HepG2 (cell line): ENCODE results near the gene RAD9A. TPM values are rescaled to one million over a fixed set of nuclear protein-coding genes. Genes with fewer than 3 reads are reported as not detected.

ENCODE experiments used
- ADNP ChIP-seq: sonication (generic); formaldehyde crosslinking; IDR thresholded peaks from 2 replicates; pipeline ENCODE4 v1.4.0; 2020; ENCODE audit warnings: missing genetic modification reagents
- ASH2L ChIP-seq: fragments of 300-600, 200-600 bp; sonication (generic); IDR thresholded peaks from 2 replicates; pipeline ENCODE4 v1.7.0; 2017; ENCODE audit warnings: low read depth, mild to moderate bottlenecking, moderate library complexity, mixed read lengths, low read length; ENCODE audit not compliant: insufficient read length
- ATRX ChIP-seq: sonication (generic); formaldehyde crosslinking; IDR thresholded peaks from 2 replicates; pipeline ENCODE4 v1.4.0; 2020; ENCODE audit warnings: missing genetic modification reagents, borderline replicate concordance
- ELF3 ChIP-seq: IDR thresholded peaks from 2 replicates; pipeline ENCODE4 v1.6.1; 2016; ENCODE audit warnings: missing genetic modification reagents, missing compliant biosample characterization
- HNF4A ChIP-seq: sonication (generic); formaldehyde crosslinking; IDR thresholded peaks from 2 replicates; pipeline ENCODE4 v1.4.0; 2020; ENCODE audit warnings: missing genetic modification reagents
- LCORL ChIP-seq, 2 experiments: fragments of 450-650 bp in 1 of 2; sonication (generic) in 1 of 2; formaldehyde crosslinking in 1 of 2; IDR thresholded peaks; 2 replicates each; pipeline versions ENCODE4 v1.5.0 to v1.6.1; 2017 to 2020; ENCODE audit warnings: antibody characterized with exemption in 1 of 2, missing genetic modification reagents in 1 of 2
- MNT ChIP-seq: fragments of 450-650 bp; IDR thresholded peaks from 2 replicates; pipeline ENCODE4 v1.6.1; 2016
- MZF1 ChIP-seq: sonication (generic); formaldehyde crosslinking; IDR thresholded peaks from 2 replicates; pipeline ENCODE4 v1.8.1; 2023; ENCODE audit warnings: mild to moderate bottlenecking, missing genetic modification reagents, borderline replicate concordance
- POLR2AphosphoS5 ChIP-seq: IDR thresholded peaks from 2 replicates; pipeline ENCODE4 v1.6.1; 2012; ENCODE audit warnings: low read depth, low read length
- PRDM10 ChIP-seq: sonication (generic); formaldehyde crosslinking; IDR thresholded peaks from 2 replicates; pipeline ENCODE4 v1.4.0; 2020; ENCODE audit warnings: low read depth, missing genetic modification reagents
- RARA ChIP-seq: IDR thresholded peaks from 2 replicates; pipeline ENCODE4 v1.6.1; 2016; ENCODE audit warnings: missing genetic modification reagents, missing compliant biosample characterization
- SAFB2 ChIP-seq: sonication (generic); formaldehyde crosslinking; IDR thresholded peaks from 2 replicates; pipeline ENCODE4 v1.5.1; 2020; ENCODE audit warnings: missing genetic modification reagents, low read depth, mild to moderate bottlenecking, borderline replicate concordance
- SALL1 ChIP-seq: sonication (generic); formaldehyde crosslinking; IDR thresholded peaks from 2 replicates; pipeline ENCODE4 v1.8.0; 2022; ENCODE audit warnings: mild to moderate bottlenecking, missing genetic modification reagents
- SKI ChIP-seq: fragments of 450-650 bp; IDR thresholded peaks from one replicate; pipeline ENCODE4 v1.6.1; 2018; ENCODE audit warnings: mild to moderate bottlenecking; ENCODE audit not compliant: partially characterized antibody
- TAF1 ChIP-seq: sonication (generic); formaldehyde crosslinking; IDR thresholded peaks from 2 replicates; pipeline ENCODE4 v1.4.0; 2020; ENCODE audit warnings: missing genetic modification reagents
- TEAD3 ChIP-seq: optimal IDR thresholded peaks from 2 replicates; pipeline ENCODE3; 2016; ENCODE audit warnings: borderline replicate concordance
- TGIF2 ChIP-seq: IDR thresholded peaks from 2 replicates; pipeline ENCODE4 v1.6.1; 2016; ENCODE audit warnings: control low read depth, missing compliant biosample characterization
- THAP11 ChIP-seq: IDR thresholded peaks from 2 replicates; pipeline ENCODE4 v1.6.1; 2016; ENCODE audit warnings: missing biosample characterization, missing genetic modification reagents
- ZEB1 ChIP-seq: IDR thresholded peaks from 2 replicates; pipeline ENCODE4 v1.6.1; 2012; ENCODE audit warnings: mild to moderate bottlenecking, low read depth, inconsistent platforms; ENCODE audit not compliant: insufficient replicate concordance
- ZNF292 ChIP-seq: sonication (generic); formaldehyde crosslinking; IDR thresholded peaks from 2 replicates; pipeline ENCODE4 v1.8.1; 2022; ENCODE audit warnings: mild to moderate bottlenecking, low read depth, missing genetic modification reagents, borderline replicate concordance
- ZNF614 ChIP-seq: IDR thresholded peaks from 2 replicates; pipeline ENCODE4 v1.6.1; 2018; ENCODE audit warnings: missing biosample characterization, missing genetic modification reagents, inconsistent platforms, borderline replicate concordance
- ZNF761 ChIP-seq: sonication (generic); formaldehyde crosslinking; conservative IDR thresholded peaks from 2 replicates; pipeline ENCODE4 v1.4.0; 2020; ENCODE audit warnings: mild to moderate bottlenecking, missing genetic modification reagents
- polyA plus RNA-seq, 8 experiments: library from polyadenylated mRNA; depleted of rRNA in 3 of 8; stranded (reverse) in 7 of 8; unstranded in 1 of 8; fragments of >200 nt; fragmentation: Illumina TruSeq in 4 of 8; extraction: Trizol in 4 of 8; gene quantifications; 2 replicates each; pipeline versions ENCODE4 v1.2.1 to v1.2.3, GENCODE V29; 2011 to 2016; ENCODE audit warnings: low read depth in 4 of 8, missing spikeins in 1 of 8, mixed read lengths in 1 of 8; ENCODE audit not compliant: insufficient read depth in 1 of 8
- total RNA-seq, 5 experiments: library from RNA; depleted of rRNA; stranded (reverse); fragments of >200 nt; fragmentation: Illumina TruSeq; extraction: Trizol; gene quantifications; 2 replicates each; pipeline ENCODE4 v1.2.3, GENCODE V29; 2016; ENCODE audit warnings: low read depth in 1 of 5

The RAD9A gene
- total and polyA plus RNA-seq, 2 of the 13 experiments (the other 11 are each of a cell fraction or from before 2014, with no cell fraction given), result 10.1 to 15.7 TPM

GRCh38 chr11:67354075-67355022, 37.4 kb upstream of the RAD9A start (continued):
- peak; percentile 82 for TF ChIP-seq MNT
- TF ChIP-seq SAFB2 (CRISPR knock-in tag), result peak; percentile 61; the same call in 1 of the 2 replicates
- TF ChIP-seq TGIF2 (CRISPR knock-in tag), result peak; percentile 83
- no peak for TF ChIP-seq ZEB1
- TF ChIP-seq ELF3 (CRISPR knock-in tag), result peak; percentile 93
- peak; percentile 52 for TF ChIP-seq SKI
- TF ChIP-seq ZNF292 (CRISPR knock-in tag), result peak; percentile 34; the same call in 1 of the 2 replicates
- TF ChIP-seq LCORL (IDR thresholded peaks at IDR 0.05), result no peak
- peak; percentile 76 for TF ChIP-seq LCORL (CRISPR knock-in tag; IDR thresholded peaks at IDR 0.05)
- 0 out of 2 replicates have a peak, but pooled peaks have one; percentile 55 for TF ChIP-seq MZF1
- TF ChIP-seq ZNF614, result peak; percentile 85; the same call in 1 of the 2 replicates
- TF ChIP-seq ZNF761 (CRISPR knock-in tag), result 0 out of 2 replicates have a peak, but pooled peaks have one; percentile 41
- peak; percentile 23 for TF ChIP-seq ASH2L
- TF ChIP-seq TEAD3 (CRISPR knock-in tag), result peak; percentile 93
- TF ChIP-seq SALL1, result peak; percentile 69
- peak; percentile 88 for TF ChIP-seq RARA
- peak; percentile 26; the same call in 1 of the 2 replicates for TF ChIP-seq POLR2AphosphoS5
- TF ChIP-seq PRDM10 (CRISPR knock-in tag), result peak; percentile 74; the same call in 1 of the 2 replicates
- TF ChIP-seq HNF4A, result peak; percentile 87
- 0 out of 2 replicates have a peak, but pooled peaks have one; percentile 40 for TF ChIP-seq ADNP (CRISPR knock-in tag)
- no peak for TF ChIP-seq ATRX (CRISPR knock-in tag)
- peak; percentile 39 for TF ChIP-seq TAF1 (CRISPR knock-in tag)
- TF ChIP-seq THAP11 (CRISPR knock-in tag), result peak; percentile 81
